H7 (cell line): ENCODE measurements around the gene AKAP11. TPM values are rescaled to one million over a fixed set of nuclear protein-coding genes. Genes with fewer than 3 reads are reported as not detected.

Experiments
- DNase-seq: peaks from one replicate; pipeline ENCODE4 v3.0.0; 2012
- H3K27me3 ChIP-seq: 2 replicates; pipeline ENCODE4 v1.6.0; 2011; ENCODE audit warnings: mild to moderate bottlenecking, low read length; ENCODE audit not compliant: control insufficient read depth, insufficient read depth
- H3K36me3 ChIP-seq: replicated peaks from 2 replicates; pipeline ENCODE4 v1.5.1; 2011; ENCODE audit warnings: low read length; ENCODE audit not compliant: control insufficient read depth, insufficient read depth
- H3K4me3 ChIP-seq: 2 replicates; pipeline ENCODE4 v1.5.1; 2011; ENCODE audit warnings: low read depth, mild to moderate bottlenecking, control low read depth, low read length, moderate library complexity; ENCODE audit not compliant: insufficient read depth
- total RNA-seq: library from RNA; depleted of rRNA; stranded (reverse); fragments of >200 nt; shearing (Covaris generic); gene quantifications from 2 replicates; pipeline ENCODE4 v1.2.3, GENCODE V29; 2014

The AKAP11 gene
- total RNA-seq, 1 experiment from 2014 or later: 7.2 TPM

DNA sequence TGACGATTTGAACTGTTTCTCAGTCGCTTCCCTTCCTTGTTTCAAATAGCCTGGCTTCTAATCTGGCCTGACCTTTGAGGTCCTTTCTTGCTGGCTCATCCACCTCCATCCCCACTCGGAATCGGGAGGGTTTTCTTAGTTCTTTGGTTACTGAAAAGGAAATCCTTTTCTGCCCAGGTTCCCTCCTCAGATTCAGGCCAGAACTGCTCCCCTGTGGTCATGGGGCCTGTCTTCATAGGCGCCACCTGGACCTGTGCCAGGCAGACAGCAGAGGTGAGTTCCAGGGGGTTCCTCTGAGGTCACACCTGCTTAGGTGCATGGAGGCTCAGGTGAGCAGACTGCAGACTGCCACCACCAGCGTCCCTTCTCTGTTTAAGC lies 62.4 kb downstream of the AKAP11 start:
- Histone ChIP-seq H3K36me3 (no peaks in the 10 kb centered on the region), H3K4me3 (no peak overlapping the region), H3K27me3 (no peaks in the 10 kb centered on the region)
- DNase-seq: peak; percentile 22

DNA sequence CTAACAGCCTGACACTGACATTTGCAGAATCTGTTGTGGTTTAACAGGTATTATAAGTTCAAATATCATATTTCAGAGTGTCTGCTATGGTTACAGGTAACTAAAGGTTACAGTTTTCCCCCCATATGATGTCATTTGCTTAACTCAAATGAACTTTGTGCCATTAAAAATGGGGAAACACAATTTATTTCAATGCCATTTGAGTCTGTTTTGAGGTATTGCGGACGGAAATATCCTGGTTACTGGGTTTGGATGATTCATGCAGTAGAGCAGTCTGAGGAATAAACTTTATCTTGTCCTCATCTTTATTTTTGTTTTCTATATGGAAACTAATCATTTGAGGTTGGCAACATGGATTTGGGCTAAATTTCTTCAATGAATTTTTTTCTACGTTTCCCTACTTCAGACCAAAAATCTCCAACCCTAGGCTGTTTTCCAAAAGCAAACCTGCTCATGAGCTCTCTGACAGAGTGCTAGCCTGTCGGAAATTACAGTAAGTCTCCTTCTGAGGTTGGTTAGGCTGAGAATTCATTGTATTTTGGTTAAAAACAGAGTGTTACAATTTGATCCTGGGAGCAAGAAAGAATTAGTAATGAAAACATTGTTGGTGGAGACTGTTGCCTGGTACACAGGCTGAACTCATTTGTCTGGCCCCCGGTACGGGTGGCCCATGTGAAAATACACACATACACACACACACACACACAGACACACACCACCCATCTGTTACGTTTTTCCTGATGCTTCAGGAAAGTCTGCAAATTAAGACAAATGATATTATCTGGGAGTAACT lies 66.1 kb downstream of the AKAP11 start:
- Histone ChIP-seq H3K36me3 (no peaks in the 10 kb centered on the region), H3K27me3 (no peaks in the 10 kb centered on the region), H3K4me3 (no peak overlapping the region)
- DNase-seq: no peak

DNA sequence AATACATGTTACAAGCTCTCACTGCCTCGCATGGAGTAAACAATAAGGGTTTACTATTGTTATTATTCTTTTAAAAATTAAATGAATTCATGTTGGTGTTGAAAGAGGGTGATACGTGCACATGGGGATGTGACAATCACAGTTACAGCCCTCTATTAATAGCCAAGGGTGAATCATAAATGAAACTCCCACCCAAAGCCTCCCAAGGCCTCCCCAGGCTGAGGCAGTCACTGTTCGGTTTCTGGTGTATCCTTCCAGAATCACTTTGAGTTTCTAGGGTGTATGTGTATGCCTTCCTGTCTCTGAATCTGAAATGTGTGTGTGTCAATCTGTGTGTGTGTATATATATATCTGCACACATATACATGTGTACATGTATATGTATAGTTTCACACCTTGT lies 73.4 kb downstream of the AKAP11 start:
- DNase-seq: no peak
- Histone ChIP-seq H3K4me3 (no peak overlapping the region), H3K27me3 (no peaks in the 10 kb centered on the region), H3K36me3 (no peaks in the 10 kb centered on the region)

DNA sequence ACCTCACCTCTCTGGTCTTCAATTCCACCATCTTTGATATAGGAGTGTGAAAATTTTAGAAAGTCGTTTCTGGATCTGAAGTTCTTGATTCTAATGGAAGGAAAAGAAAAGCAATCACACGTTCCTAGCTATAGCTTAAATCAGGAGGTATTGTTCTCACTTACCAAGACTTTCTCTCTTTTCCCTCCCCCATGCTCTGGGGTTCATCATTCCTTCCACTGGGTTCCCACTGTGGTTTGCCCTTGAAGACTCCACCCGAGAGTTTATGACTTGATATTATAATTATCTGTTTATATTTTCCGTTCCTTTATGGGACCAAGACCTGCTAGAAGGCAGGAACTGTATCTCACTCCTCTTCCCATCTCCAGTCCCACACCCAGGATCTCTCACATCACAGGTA lies 76.6 kb downstream of the AKAP11 start:
- Histone ChIP-seq H3K36me3 (no peaks in the 10 kb centered on the region), H3K27me3 (no peaks in the 10 kb centered on the region), H3K4me3 (no peak overlapping the region)
- DNase-seq: no peak

DNA sequence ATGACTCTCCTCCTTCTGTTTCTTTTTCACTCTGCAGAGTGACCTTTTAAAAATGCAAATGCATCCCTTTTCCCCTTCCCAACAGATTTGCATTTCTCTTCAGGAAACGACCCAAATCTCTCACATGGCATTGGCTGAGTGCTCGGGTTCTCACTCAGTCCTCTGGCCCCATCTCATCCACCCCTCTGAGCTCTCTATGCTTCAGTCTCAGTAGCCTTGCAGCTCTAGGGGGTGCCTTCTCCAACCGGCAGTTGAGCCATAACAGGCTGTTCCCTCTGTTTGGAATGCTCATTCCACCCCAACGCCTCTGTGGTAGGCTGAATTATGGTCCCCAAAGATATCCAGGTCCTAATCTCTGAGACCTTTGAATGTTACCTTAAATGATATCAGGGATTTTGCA lies 78.2 kb downstream of the AKAP11 start:
- no peaks in the 10 kb centered on the region for H3K27me3 ChIP-seq
- H3K4me3 ChIP-seq: no peak overlapping the region
- H3K36me3 ChIP-seq: no peaks in the 10 kb centered on the region
- DNase-seq: no peak

DNA sequence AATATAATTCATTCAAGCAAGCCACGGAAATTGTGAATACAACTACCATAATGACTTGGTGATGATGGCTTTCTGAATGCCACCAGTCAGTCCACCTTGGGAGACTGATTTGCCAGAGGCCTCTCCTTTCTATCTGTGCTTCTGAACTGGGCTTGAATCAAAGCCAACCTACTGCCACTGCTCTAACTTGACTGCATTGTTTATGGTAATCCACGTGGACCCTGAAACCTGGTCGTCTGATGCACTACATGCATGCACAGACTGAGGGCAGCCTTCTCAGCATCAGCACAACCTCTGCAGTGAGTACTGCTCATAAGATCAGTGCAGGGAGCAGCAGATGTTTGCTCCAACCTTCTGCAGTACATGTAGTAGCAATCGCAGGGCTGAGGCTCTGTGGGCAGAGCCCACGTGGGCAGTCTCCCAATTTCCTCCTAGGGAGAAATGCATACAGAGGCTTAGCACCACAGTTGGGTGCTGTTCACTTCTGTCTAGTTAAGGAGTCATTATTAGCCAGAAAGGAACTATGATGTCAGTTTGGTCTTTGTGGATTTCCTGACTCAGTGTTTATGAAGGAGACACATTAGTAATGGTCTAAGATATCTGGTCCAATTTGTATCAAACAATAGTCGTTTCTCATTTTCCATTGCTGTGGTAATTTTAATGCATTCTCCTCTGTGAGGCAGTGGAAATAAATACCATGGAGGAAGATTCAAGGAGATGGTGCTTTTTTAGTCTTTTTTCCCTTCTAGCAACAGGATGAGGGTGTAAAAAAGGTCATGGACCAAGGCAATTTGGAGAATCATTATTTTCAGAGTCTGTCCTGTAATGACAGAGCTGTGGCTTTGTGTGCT lies 82.5 kb downstream of the AKAP11 start:
- no peaks in the 10 kb centered on the region for H3K27me3 ChIP-seq
- no peak for DNase-seq
- H3K4me3 ChIP-seq: no peak overlapping the region
- no peaks in the 10 kb centered on the region for H3K36me3 ChIP-seq

DNA sequence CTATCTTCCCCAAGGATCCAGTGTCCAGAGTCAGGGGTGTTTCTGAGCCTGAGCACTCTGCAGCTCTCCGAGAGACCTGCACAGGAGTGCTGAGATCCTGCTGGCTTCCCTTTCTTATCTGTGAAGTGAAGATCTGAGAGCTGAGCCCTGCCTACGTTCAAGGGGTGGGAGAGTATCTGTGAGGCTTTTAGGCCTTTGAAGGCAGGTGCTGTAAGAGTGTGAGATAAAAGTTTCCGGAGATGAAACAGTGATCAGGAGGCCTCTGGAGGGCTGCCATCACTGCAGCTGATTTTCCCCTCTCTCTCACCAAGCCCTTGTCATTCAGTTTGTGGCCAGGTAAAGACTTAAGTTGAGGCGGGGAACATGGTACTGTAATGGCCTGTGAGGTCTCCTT lies 83.1 kb downstream of the AKAP11 start:
- H3K27me3 ChIP-seq: no peaks in the 10 kb centered on the region
- H3K4me3 ChIP-seq: no peak overlapping the region
- H3K36me3 ChIP-seq: no peaks in the 10 kb centered on the region
- DNase-seq: no peak

DNA sequence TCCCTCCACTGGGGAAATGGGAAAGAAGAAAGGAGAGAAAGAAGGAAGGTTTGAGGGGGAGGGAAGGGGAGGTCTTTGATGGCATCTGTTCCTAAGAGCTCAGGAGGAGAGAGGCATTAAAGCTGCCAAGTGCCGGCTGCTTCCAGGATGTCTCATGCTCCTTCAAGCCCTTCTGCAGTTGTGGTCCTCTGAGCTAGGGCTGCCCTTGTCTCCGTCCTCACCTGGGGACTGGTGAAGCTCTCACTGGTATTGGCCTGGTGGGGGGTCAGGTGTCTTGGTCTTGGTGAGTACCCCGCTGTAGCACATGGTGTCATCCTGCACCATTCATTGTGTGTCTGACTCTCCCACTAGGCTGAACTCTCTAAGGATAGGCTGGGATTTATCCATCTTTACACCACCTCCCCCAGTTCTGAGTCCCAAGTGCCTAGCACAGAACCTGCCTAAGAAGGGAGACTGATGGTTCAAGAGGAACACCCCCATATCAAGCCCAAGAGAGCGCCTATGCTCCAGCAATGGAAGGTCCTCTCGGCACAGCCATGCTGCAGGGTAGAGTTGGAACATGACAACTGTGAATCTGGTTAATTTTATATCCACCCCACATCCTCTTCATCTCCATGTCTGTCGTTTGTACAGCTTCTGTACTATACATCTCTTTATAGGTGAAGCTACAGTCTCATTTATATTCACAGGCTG lies 83.7 kb downstream of the AKAP11 start:
- Histone ChIP-seq H3K27me3 (no peaks in the 10 kb centered on the region), H3K4me3 (no peak overlapping the region), H3K36me3 (no peaks in the 10 kb centered on the region)
- DNase-seq: no peak

DNA sequence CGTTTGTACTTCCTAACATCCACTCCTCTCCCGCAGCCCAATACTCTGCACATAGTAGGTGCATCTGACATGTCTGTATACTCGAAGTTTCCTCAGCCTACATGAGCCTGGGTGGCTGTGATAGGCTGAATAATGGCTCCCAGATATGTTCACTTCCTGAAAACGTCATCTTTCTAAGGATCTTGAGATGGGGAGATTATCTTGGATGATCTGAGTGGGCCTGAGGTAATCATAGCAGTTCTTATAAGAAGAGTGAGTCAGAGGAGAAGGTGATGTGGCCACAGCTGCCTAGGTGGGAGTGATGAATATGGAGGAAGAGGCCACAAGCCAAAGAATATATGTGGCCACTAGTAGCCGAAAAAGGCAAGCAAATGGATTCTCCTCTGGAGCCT lies 84.2 kb downstream of the AKAP11 start:
- Histone ChIP-seq H3K27me3 (no peaks in the 10 kb centered on the region), H3K4me3 (no peak overlapping the region), H3K36me3 (no peaks in the 10 kb centered on the region)
- DNase-seq: no peak

DNA sequence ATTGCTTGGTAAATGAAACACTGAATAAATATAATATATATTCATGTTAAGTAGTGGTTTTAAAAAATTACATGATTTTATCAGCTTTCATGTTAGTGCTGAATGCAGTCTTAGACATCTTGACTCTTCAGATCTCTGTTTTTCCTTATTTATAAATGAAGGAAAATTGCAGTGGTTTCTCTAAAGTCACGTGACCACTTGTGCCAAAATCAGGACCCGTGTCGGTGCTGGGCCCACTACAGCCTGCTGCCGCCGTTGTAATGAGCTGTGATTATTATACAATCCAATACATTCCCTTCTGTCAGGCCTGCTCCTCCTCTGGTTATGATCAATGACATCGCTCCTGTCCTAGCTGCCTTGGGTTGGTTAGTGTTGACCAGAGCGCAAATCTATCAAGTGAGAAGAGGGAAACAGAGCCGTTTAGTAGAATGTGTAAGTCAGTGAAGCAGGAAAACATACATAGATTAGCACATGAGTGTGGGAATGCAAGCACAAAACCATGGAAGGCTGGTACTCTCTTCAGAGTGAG lies 88.2 kb downstream of the AKAP11 start:
- DNase-seq: no peak
- Histone ChIP-seq H3K4me3 (no peak overlapping the region), H3K36me3 (no peaks in the 10 kb centered on the region), H3K27me3 (no peaks in the 10 kb centered on the region)

DNA sequence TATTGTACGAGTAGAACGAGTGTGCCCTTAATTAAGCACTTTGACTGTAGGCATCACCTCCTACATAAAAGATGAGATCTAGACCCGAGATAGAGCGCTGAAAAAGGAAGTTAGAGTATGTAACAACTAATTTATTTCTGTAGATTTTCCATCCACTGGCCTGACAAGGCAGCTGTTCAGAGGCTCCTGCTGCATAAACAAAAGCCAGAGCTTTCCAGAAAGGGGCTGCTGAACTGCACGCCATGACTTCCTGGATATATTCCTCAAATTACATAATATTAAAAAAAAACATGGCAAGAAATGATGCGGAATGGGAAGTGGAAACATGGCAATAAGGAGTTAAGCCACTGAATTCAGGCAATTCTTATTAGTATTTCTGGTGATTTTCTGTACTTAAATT lies 89.7 kb downstream of the AKAP11 start:
- Histone ChIP-seq H3K4me3 (no peak overlapping the region), H3K36me3 (no peaks in the 10 kb centered on the region), H3K27me3 (no peaks in the 10 kb centered on the region)
- DNase-seq: no peak

DNA sequence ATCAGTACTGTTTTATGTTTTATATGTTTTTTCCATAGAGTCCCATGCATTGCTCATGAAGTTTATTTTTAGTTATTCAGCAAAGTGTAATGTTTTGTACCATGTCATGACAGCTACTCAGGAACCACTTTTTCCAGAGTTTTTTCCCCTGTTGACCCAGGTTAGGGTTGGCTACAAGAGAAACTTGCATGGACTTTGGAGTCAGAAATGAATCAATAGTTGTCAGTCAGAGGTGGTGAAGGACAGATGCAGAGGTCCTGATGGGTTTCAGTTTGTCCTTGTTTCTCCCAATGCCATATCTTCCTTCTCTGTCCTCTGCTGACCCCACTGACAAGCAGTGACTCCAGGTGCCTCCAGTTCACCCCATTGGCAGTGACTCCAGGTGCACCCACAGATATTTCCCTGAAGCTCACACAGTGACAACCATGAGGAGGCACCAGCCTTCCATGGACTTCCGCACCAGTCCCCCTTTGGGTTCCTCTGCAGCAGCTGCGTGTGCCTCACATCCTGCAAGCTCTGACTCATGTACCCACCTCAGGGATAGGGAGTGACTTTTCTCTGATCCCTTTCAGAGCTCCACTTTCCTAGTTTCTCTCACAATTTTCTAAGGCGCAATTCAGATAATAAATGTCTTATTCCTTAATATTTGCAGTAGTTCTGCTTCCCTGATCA lies 92.1 kb downstream of the AKAP11 start:
- peak; percentile 11 for DNase-seq
- Histone ChIP-seq H3K4me3 (no peak overlapping the region), H3K27me3 (no peaks in the 10 kb centered on the region), H3K36me3 (no peaks in the 10 kb centered on the region)

DNA sequence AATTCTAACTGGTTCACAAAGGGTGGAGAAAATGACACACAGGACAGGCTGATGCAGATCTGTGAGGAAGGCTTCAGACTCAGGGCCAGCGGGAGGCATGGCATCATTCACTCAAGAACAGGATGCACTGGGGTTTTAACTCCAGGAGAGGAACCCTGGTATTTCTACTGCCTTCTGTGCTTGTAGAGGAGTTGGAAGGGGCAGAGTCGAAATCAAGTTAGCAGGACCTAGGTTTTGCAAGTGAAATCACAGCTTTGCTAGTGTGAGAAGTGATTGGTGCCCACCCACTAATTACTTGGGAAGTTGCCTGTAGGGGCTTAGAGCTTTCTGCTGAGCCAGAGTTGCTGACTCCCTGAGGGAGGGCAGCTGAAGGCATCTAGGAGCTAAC lies 92.7 kb downstream of the AKAP11 start:
- no peaks in the 10 kb centered on the region for H3K36me3 ChIP-seq
- H3K4me3 ChIP-seq: no peak overlapping the region
- no peaks in the 10 kb centered on the region for H3K27me3 ChIP-seq
- DNase-seq: peak; percentile 16

DNA sequence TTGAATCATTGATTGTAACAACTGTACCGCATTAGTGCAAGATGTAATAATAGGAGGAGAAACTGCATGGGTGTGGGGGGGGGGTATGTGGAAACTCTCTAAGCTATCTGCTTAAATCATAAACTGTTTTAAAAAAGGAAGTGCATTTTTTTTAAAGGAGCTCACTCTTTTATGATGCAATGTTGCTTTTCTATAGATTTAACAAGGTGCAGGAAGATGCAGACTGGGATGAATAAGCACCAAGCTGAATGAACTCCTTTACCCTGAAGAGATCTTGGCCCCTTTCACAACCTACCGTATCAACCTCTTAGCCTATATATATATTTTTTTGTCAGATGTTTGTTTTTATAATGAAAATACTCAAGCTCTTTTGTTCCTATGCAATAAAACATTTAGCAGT lies 95.9 kb downstream of the AKAP11 start:
- no peak overlapping the region for H3K4me3 ChIP-seq
- no peaks in the 10 kb centered on the region for H3K36me3 ChIP-seq
- H3K27me3 ChIP-seq: no peaks in the 10 kb centered on the region
- no peak for DNase-seq
